Breast epithelium (tissue), 4 donors: ENCODE results near the gene GPR158. TPM values are rescaled to one million over a fixed set of nuclear protein-coding genes. Genes with fewer than 3 reads are reported as not detected.
"Not testable (repeated sequence)": the region's sequence is repeated elsewhere in the genome, so short reads cannot be mapped to it uniquely, and the experiment has no call there.

ENCODE experiments used
- DNase-seq, 2 donors: peaks; one replicate each; pipeline ENCODE4 v3.0.0-alpha.2; 2019; ENCODE audit warnings: low spot score in 2 of 2
- H3K27ac ChIP-seq, 2 donors: fragments of 200-600 bp; sonication (generic) in 1 of 2; one replicate each; pipeline ENCODE4 v1.5.1; 2016 to 2019; ENCODE audit warnings: mild to moderate bottlenecking in 1 of 2
- H3K27me3 ChIP-seq, 2 donors: fragments of 200-600 bp; sonication (generic) in 1 of 2; one replicate each; pipeline versions ENCODE4 v1.5.1 to v1.6.0; 2017 to 2019; ENCODE audit warnings: control low read depth in 1 of 2, mild to moderate bottlenecking in 1 of 2
- H3K36me3 ChIP-seq: fragments of 200-600 bp; one replicate; pipeline ENCODE4 v1.5.1; 2019
- H3K4me1 ChIP-seq, 2 donors: fragments of 200-600 bp; sonication (generic); one replicate each; pipeline ENCODE4 v1.5.1; 2016 to 2019; ENCODE audit warnings: control low read depth in 1 of 2
- H3K4me3 ChIP-seq, 3 donors: fragments of 200-600 bp; sonication (generic); 1 replicate in 2 of 3; 2 replicates in 1 of 3; pipeline ENCODE4 v1.5.1; 2016 to 2019; ENCODE audit warnings: mild to moderate bottlenecking in 3 of 3, moderate library complexity in 2 of 3
- H3K9me3 ChIP-seq, 2 donors: fragments of 200-600 bp; sonication (generic) in 1 of 2; one replicate each; pipeline ENCODE4 v1.5.1; 2016 to 2019; ENCODE audit warnings: control low read depth in 1 of 2
- POLR2A ChIP-seq: fragments of 450-650 bp; IDR thresholded peaks from one replicate; pipeline ENCODE4 v1.6.1; 2016; ENCODE audit warnings: antibody characterized with exemption, mild to moderate bottlenecking, moderate library complexity
- POLR2AphosphoS5 ChIP-seq, 3 donors: sonication (generic); formaldehyde crosslinking; IDR thresholded peaks; one replicate each; pipeline ENCODE4 v1.6.1; 2017; ENCODE audit warnings: antibody characterized with exemption in 3 of 3
- intact Hi-C: fragments of 100-400 bp; cut with DNase I; formaldehyde crosslinking; loops from one replicate; pipeline ENCODE4 v1.15.1; 2023; ENCODE audit warnings: low total_unique reads
- total RNA-seq, 3 donors: library from RNA; depleted of rRNA; stranded (reverse); fragments of >200 nt; gene quantifications; one replicate each; pipeline ENCODE4 v1.1.0, GENCODE V29; 2016
- TF ChIP-seq, protein P1 (sequence below), 3 donors: fragments of 450-650 bp; IDR thresholded peaks; one replicate each; pipeline ENCODE4 v1.5.1; 2016 to 2017; ENCODE audit warnings: antibody characterized with exemption in 3 of 3, mild to moderate bottlenecking in 3 of 3, moderate library complexity in 3 of 3

GPR158 gene
- total RNA-seq, 3 donors from 2014 or later, result 0.16 to 0.29 TPM; not detected in 1

DNA sequence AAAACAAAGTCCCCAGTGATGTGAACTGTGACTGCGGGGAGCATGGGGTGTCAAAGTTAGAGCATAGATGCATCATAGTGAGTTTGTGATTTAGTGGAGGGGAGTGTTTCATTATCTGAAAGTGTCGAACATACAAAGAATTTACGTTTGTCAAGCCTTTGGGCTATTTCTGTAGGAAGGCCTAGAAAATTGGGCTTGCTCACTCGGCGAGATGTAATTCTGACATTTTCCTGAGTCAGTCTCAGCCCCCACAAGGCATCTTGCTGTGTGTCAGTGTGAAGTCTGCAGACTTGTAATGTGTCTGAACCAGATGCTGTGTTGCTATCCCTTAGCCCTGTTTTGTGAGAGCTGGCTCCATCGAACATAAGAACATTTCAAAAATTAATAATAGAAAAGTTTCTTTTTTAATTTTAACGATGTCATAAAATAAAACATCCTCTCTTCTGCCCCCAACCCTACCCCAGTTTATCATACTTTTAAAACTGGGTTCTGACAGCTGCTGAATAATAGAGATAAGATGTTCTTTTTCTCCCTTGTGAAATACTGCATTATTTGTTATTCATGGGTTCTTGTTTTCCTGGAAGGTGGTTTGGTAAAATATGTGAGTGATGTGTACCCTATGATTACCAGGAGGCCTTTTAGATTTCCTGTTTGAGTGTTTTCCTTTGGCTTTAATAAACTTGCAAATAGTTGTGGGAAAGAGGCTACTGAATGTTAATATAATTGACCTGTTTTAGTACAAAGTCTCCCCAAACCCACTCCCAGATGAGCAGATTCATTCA, 207.4 kb downstream of the GPR158 start:
- no peaks in the 10 kb centered on the region for H3K4me1 ChIP-seq
- TF ChIP-seq POLR2A (no peak), POLR2AphosphoS5 (IDR thresholded peaks at IDR 0.05) (no peak)
- TF ChIP-seq, protein P1, sequence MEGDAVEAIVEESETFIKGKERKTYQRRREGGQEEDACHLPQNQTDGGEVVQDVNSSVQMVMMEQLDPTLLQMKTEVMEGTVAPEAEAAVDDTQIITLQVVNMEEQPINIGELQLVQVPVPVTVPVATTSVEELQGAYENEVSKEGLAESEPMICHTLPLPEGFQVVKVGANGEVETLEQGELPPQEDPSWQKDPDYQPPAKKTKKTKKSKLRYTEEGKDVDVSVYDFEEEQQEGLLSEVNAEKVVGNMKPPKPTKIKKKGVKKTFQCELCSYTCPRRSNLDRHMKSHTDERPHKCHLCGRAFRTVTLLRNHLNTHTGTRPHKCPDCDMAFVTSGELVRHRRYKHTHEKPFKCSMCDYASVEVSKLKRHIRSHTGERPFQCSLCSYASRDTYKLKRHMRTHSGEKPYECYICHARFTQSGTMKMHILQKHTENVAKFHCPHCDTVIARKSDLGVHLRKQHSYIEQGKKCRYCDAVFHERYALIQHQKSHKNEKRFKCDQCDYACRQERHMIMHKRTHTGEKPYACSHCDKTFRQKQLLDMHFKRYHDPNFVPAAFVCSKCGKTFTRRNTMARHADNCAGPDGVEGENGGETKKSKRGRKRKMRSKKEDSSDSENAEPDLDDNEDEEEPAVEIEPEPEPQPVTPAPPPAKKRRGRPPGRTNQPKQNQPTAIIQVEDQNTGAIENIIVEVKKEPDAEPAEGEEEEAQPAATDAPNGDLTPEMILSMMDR (IDR thresholded peaks at IDR 0.05), result no peak
- H3K4me3 ChIP-seq, result no peak overlapping the region
- intact Hi-C loops, result no loop called here
- H3K36me3 ChIP-seq, result no peaks in the 10 kb centered on the region
- H3K27me3 ChIP-seq, result no peaks in the 10 kb centered on the region
- no peak for DNase-seq
- peaks cover 0 to 23% of the 10 kb centered on the region in 2 donors for H3K9me3 ChIP-seq
- H3K27ac ChIP-seq, result no peak overlapping the region

DNA sequence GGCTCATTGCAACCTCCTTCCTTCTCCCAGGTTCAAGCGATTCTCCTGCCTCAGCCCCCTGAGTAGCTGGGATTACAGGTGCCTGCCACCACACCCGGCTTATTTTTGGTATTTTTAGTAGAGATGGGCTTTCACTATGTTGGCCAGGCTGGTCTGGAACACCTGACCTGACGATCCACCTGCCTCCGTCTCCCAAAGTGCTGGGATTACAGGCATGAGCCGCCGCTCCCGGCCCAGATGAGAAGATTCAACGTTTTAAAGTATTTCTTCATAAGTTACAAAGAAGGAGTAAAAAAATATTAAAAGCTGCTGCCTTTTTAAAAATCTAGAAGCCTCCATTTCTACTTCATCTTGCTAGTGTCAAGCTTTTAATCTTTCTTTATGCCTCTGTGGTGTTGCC, 208.1 kb downstream of the GPR158 start:
- H3K4me3 ChIP-seq, H3K4me1 ChIP-seq, H3K27ac ChIP-seq, DNase-seq, H3K36me3 ChIP-seq, H3K27me3 ChIP-seq, intact Hi-C loops: not testable (repeated sequence)
- H3K9me3 ChIP-seq, result peaks cover 0 to 17% of the 10 kb centered on the region in 2 donors

DNA sequence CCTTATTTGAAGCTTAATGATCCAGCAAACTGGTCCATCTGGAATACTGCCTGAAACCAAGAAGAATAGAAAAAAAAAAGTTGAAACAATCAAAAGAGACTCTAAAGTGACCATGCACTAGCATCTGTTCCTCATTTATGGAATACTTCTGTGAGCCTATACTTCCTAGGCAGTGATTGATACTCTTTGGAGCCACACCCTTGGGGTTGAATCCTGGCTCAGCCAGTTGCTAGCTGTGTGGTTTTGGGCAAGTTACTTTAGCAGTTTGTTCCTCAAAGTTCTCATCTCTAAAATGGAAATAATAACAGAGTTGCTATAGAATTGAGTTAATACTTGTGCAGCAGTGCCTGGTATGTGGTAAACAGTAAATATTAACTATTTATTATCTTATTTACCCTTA, 208.9 kb downstream of the GPR158 start:
- TF ChIP-seq POLR2AphosphoS5 (IDR thresholded peaks at IDR 0.05) (no peak), POLR2A (no peak)
- TF ChIP-seq, protein P1 (IDR thresholded peaks at IDR 0.05), result no peak
- H3K4me1 ChIP-seq, result no peaks in the 10 kb centered on the region
- intact Hi-C loops, result no loop called here
- DNase-seq, result no peak
- H3K36me3 ChIP-seq, result no peaks in the 10 kb centered on the region
- no peak overlapping the region for H3K4me3 ChIP-seq
- H3K27ac ChIP-seq, result no peak overlapping the region
- H3K9me3 ChIP-seq, result peaks cover 3 to 20% of the 10 kb centered on the region in 2 donors
- H3K27me3 ChIP-seq, result no peaks in the 10 kb centered on the region

DNA sequence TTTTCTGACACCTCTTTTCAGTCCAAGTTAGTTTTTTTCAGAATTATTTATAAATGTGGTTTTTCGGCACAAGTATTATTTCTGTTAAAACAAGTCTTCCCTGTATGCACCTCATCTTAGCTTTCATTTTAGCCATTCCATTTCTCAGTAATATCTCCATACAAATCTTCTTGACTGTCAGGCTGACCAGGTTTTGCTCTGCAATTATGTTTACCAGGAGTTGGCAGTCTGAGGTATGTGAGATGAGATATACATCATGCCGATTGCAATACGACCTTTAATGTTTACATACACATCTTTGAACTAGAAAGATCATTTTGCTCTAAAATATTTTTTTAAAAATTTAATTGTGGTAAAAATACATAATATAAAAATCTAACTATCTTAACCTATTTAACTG, 209.8 kb downstream of the GPR158 start:
- Histone ChIP-seq H3K9me3 (peaks cover 7 to 21% of the 10 kb centered on the region in 2 donors), H3K27me3 (no peaks in the 10 kb centered on the region), H3K4me3 (no peak overlapping the region), H3K27ac (no peak overlapping the region), H3K36me3 (no peaks in the 10 kb centered on the region), H3K4me1 (no peaks in the 10 kb centered on the region)
- no peak for TF ChIP-seq POLR2A
- TF ChIP-seq, protein P1 (IDR thresholded peaks at IDR 0.05), result no peak
- no peak for TF ChIP-seq POLR2AphosphoS5 (IDR thresholded peaks at IDR 0.05)
- intact Hi-C loops, result no loop called here
- DNase-seq, result no peak

DNA sequence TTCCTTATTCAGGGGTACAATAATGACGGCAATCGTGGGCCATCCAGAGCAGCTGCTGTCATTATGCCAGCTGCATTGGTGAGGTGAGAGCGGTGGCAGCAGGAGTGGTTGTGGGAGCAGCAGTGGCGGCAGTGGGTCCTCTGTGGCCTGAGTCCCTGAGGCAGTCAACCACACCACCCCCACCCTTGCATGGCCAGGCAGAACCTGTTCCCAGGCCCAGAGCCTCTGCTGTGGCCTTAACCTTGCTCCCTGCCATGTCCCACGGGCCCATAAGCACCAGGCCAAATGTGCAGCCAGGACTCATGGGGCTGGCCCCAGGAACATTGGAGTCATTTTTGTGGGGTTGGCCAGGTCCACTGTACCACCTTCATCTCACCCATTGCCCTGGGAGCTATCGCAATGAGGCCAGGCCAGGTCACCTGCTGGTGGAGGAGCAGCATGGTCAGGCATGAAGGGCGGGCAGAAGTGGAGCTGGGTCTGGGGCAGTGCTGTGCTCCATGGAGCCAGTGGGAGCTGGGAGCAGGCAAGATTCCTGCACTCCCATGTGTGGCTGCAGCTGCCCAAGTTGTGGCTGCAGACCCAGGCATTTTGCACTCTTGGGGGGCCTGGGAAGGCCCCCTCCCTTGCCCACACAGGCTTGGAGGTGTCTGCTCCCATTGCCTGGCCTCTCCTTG, 213.5 kb downstream of the GPR158 start:
- H3K9me3 ChIP-seq, result peaks cover 7 to 45% of the 10 kb centered on the region in 2 donors
- H3K27me3 ChIP-seq, result no peaks in the 10 kb centered on the region
- intact Hi-C loops, result no loop called here
- no peak overlapping the region for H3K27ac ChIP-seq
- H3K4me1 ChIP-seq, result no peaks in the 10 kb centered on the region
- H3K4me3 ChIP-seq, result no peak overlapping the region
- DNase-seq, result no peak
- TF ChIP-seq, protein P1 (IDR thresholded peaks at IDR 0.05), result no peak
- TF ChIP-seq POLR2A, result no peak
- TF ChIP-seq POLR2AphosphoS5 (IDR thresholded peaks at IDR 0.05), result no peak
- H3K36me3 ChIP-seq, result no peaks in the 10 kb centered on the region
